Aorta (tissue), 4 donors: ENCODE measurements around the gene ADM. TPM values are rescaled to one million over a fixed set of nuclear protein-coding genes. Genes with fewer than 3 reads are reported as not detected.

Experiments used
- polyA plus RNA-seq, 2 donors: library from polyadenylated mRNA; stranded (reverse); fragments of 200-250 nt; gene quantifications; one replicate each; pipeline ENCODE4 v1.2.3, GENCODE V29; 2013
- total RNA-seq, 2 donors: library from RNA; stranded (reverse); fragmentation: NEBNext Ultra II Directional; extraction: Animal tissue kit (Norgen Biotek cat#: 25700); gene quantifications; one replicate each; pipeline ENCODE4 v1.2.1, GENCODE V29; 2021
- donor health status: healthy with polysubstance abuse.
- donor health status: Bipolar disorder and iron deficiency.
- donor health status: DM: no; HTN: no; CAD: no.
- donor health status: DM: yes; HTN: yes; CAD: no.

The ADM gene
- total and polyA plus RNA-seq, 4 donors: 1.5 to 76.1 (median 17.5) TPM

Other genes starting within 250 kb of the ADM start
- gene SBF2, start 10.9 kb upstream of the ADM start, total RNA-seq: 10 to 100 TPM; 76.8 to 82.0 TPM
- gene SBF2, start 10.9 kb upstream of the ADM start, polyA plus RNA-seq: 10 to 100 TPM in 1 of 2 donors, 1 to 10 TPM in 1; 6.4 to 18.3 TPM
- 10 to 100 TPM in 1 of 2 donors, 1 to 10 TPM in 1; 7.8 to 16.9 TPM for gene AMPD3, start 150.2 kb downstream of the ADM start, total RNA-seq
- gene AMPD3, start 150.2 kb downstream of the ADM start, polyA plus RNA-seq: 1 to 10 TPM; 2.5 to 3.8 TPM
- 10 to 100 TPM; 42.9 to 59.3 TPM for gene RNF141, start 236.1 kb downstream of the ADM start, total RNA-seq
- 10 to 100 TPM; 20.5 to 61.6 TPM for gene RNF141, start 236.1 kb downstream of the ADM start, polyA plus RNA-seq